BE2C (cell line): ENCODE data around the gene SUN5.

Experiments used
- DNase-seq: peaks from one replicate; pipeline ENCODE4 v3.0.0-alpha.2; 2020
- H3K27me3 ChIP-seq: fragments of 250-450 bp; sonication (Bioruptor Pico); 2 replicates; pipeline ENCODE4 v1.5.1; 2020; ENCODE audit warnings: mild to moderate bottlenecking
- H3K36me3 ChIP-seq: fragments of 250-450 bp; sonication (Bioruptor Pico); 2 replicates; pipeline ENCODE4 v1.5.1; 2020; ENCODE audit warnings: mild to moderate bottlenecking
- H3K4me1 ChIP-seq: fragments of 250-450 bp; sonication (Bioruptor Pico); 2 replicates; pipeline ENCODE4 v1.5.1; 2020
- H3K4me3 ChIP-seq: 2 replicates; pipeline ENCODE4 v1.5.1; 2011; ENCODE audit warnings: low read depth, low read length
- H3K9me3 ChIP-seq: fragments of 250-450 bp; sonication (Bioruptor Pico); 2 replicates; pipeline ENCODE4 v1.5.1; 2020
- CTCF ChIP-seq: IDR thresholded peaks from 2 replicates; pipeline ENCODE4 v1.5.1; 2012; ENCODE audit warnings: mild to moderate bottlenecking, low read depth, low read length

Gene SUN5

GRCh38 chr20:33033381-33033780 lies 29.1 kb upstream of the SUN5 start:
- Histone ChIP-seq H3K27me3 (no peaks in the 10 kb centered on the region), H3K9me3 (no peaks in the 10 kb centered on the region), H3K4me3 (no peak overlapping the region), H3K4me1 (no peaks in the 10 kb centered on the region), H3K36me3 (no peaks in the 10 kb centered on the region)
- no peak for DNase-seq
- TF ChIP-seq CTCF, result no peak

GRCh38 chr20:33032555-33032954 lies 28.3 kb upstream of the SUN5 start:
- no peaks in the 10 kb centered on the region for H3K4me1 ChIP-seq
- no peaks in the 10 kb centered on the region for H3K9me3 ChIP-seq
- no peak for DNase-seq
- H3K4me3 ChIP-seq, result no peak overlapping the region
- no peaks in the 10 kb centered on the region for H3K27me3 ChIP-seq
- no peaks in the 10 kb centered on the region for H3K36me3 ChIP-seq
- no peak for TF ChIP-seq CTCF

- H3K36me3 ChIP-seq, result no peaks in the 10 kb centered on the region
- no peak for DNase-seq
- no peaks in the 10 kb centered on the region for H3K27me3 ChIP-seq
- no peak for TF ChIP-seq CTCF
- H3K9me3 ChIP-seq, result no peaks in the 10 kb centered on the region
- H3K4me1 ChIP-seq, result no peaks in the 10 kb centered on the region
- no peak within 1 kb of the TSS for H3K4me3 ChIP-seq
Observed at GRCh38 chr20:33031531-33031930, 27.3 kb upstream of the SUN5 start, which contains the start of gene BPIFB6. BPIFB6 (plus strand) TSS chr20:33031648; CDS start chr20:33031648, 0 bp downstream.

- no peak for TF ChIP-seq CTCF
- no peaks in the 10 kb centered on the region for H3K36me3 ChIP-seq
- no peak for DNase-seq
- H3K4me3 ChIP-seq, result no peak overlapping the region
- H3K27me3 ChIP-seq, result no peaks in the 10 kb centered on the region
- no peaks in the 10 kb centered on the region for H3K9me3 ChIP-seq
- H3K4me1 ChIP-seq, result no peaks in the 10 kb centered on the region
Observed at GRCh38 chr20:33030569-33030968, 26.3 kb upstream of the SUN5 start.

- Histone ChIP-seq H3K27me3 (no peaks in the 10 kb centered on the region), H3K4me3 (no peak overlapping the region), H3K9me3 (no peaks in the 10 kb centered on the region), H3K36me3 (no peaks in the 10 kb centered on the region), H3K4me1 (no peaks in the 10 kb centered on the region)
- DNase-seq, result no peak
- TF ChIP-seq CTCF, result no peak
Observed at GRCh38 chr20:33030076-33030475, 25.8 kb upstream of the SUN5 start.

GRCh38 chr20:33028875-33029274 lies 24.6 kb upstream of the SUN5 start:
- Histone ChIP-seq H3K27me3 (no peaks in the 10 kb centered on the region), H3K36me3 (no peaks in the 10 kb centered on the region), H3K4me3 (no peak overlapping the region), H3K4me1 (no peaks in the 10 kb centered on the region), H3K9me3 (no peaks in the 10 kb centered on the region)
- no peak for TF ChIP-seq CTCF
- DNase-seq, result no peak
